Activated naive CD4-positive, alpha-beta T cell treated with anti-CD3 and anti-CD28 coated beads, Interleukin-2, amount 50 U/mL, for 16 hours (primary cell): ENCODE data around the gene IPPK.
"Not testable (repeated sequence)": the region's sequence is repeated elsewhere in the genome, so short reads cannot be mapped to it uniquely, and the experiment has no call there.

ENCODE experiments used
- DNase-seq: peaks from one replicate; pipeline ENCODE4 v3.0.0-alpha.2; 2020

IPPK gene

DNA sequence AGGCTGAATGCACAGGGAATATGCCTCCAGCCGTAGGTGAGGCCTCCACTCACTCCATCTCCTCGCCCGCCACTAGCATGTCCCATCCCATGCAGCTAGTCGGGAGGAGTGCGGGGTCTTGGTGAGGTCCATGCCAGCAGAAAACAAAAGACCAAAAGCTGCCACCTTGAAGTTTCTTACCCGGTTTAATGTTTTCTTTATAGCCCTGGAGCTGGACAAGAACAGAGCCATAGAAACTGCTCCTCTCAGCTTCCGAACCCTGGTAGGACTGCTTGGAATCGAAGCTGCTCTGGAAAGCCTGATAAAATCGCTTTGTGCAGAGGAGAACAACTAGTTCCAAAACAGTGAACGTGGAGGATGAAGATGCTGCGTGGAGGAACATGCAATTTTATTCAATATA, 57.1 kb downstream of the IPPK start:
- no peak for DNase-seq

DNA sequence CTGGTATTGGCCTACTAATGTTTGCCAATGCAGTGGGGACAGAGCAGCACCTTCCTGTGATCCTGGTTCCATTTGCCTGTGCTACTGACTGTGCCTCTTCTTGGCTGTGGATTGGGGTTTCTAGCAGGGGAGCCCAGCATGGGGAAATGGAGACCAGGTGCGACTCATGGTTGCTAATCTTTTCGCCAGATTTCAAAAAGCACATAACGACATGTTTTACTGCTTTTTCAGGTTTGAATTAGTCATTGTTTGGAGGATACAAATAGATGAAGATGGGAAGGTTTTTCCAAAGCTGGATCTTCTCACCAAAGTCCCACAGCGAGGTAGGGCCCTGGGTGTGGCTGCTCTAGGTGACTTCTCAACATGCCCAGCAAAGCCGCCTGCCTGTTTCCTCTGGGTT, 57.6 kb downstream of the IPPK start:
- DNase-seq: no peak

DNA sequence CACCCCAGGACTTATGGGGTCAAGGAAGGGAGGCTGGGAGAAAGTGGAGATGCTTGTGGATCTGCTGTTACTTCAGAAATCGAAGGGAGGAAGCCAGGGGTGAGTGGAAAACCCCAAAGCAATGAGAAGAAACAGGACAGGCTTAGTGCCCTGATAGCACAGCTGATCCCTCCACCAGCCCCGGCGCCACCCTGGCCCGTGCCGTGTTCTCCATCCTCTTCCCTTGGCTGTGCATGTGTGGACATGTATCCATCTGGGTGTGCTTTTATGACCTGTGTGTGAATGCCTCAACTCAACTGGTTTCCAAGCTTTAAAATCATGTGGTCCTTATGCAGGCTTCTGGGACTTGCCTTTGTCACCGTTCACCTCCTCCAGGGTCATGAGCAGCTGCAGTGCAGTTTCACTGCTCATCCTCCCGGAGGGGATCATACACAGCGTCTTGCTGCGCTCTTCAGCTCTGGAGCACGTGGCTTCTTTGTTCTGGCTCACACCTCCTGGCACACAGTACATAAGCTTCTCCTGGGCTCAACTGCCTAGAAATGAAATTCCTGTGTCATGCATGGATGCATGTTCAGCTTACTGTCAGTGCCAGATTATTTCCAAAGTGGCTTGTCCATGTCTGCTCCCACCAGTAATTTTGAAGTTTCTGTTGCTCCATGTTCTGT, 58.2 kb downstream of the IPPK start:
- no peak for DNase-seq

DNA sequence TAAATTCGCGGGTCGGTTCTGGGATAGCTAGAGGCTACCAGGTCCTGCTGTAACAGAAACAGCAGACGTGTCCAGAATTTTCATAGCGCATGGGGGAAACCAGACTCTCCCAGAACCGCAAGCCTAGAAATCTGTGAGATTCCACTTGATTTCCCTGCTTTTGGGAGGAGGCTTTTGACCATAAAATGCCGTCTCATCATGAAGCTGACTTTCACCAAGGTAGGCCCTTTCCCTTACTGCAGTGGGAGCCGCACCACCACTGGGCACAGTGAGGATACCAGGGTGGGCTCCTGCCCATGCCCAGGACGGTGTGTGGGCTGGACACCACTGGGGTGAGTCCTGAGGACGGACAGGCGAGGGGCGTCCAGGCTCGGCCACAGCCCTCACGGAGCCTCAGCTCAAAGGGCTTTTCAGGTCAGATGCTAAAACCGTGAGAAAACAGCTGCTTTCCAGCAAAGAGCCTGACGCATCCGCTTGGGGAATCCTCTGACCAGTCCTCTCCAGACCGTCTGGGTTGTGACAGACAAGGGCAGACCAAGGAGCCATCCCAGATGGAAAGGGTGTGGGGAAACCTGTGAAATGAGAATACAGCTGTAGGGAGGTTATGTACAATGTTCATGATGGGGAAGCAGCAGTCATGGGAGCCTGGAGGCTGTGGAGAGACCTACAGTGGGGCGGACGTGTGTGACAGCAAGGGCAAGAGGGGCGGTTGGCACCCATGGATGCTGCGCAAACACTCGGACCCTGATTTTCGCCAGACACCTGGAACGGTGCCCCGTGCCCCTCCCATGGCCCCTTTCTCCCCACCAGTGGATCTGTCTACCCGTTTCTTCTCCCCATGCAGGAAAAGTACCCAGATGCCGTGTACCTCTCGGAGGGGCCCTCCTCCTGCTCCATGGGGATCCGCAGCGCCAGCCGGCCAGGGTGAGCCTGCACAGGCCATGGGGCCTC, 59.2 kb downstream of the IPPK start:
- no peak for DNase-seq

DNA sequence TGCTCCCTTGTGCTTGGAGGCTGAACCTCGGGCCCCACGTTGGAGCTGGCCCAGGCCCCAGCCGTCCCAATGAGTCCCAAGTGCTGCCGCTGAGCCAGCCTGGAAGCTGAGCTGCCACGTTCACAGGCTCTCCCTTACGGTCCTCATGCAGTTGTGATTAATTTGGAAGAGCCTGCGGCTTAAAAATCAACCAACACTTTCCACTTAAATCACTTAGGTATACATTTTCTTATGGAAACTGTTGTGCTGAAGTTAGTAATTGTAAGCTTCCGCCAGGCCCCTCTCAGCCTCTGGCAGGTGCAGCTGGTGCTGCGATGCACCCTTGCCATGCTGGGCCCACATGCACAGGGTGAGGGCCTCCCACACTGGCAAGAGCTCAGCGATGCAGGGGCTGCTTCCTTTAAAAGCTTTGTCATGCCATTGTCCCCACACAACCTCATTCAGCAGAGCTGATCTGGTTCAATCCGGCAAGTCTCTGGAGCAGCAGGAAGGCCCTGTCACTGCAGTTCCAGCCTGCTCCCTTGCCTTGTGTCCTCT, 61.0 kb downstream of the IPPK start:
- DNase-seq: no peak

DNA sequence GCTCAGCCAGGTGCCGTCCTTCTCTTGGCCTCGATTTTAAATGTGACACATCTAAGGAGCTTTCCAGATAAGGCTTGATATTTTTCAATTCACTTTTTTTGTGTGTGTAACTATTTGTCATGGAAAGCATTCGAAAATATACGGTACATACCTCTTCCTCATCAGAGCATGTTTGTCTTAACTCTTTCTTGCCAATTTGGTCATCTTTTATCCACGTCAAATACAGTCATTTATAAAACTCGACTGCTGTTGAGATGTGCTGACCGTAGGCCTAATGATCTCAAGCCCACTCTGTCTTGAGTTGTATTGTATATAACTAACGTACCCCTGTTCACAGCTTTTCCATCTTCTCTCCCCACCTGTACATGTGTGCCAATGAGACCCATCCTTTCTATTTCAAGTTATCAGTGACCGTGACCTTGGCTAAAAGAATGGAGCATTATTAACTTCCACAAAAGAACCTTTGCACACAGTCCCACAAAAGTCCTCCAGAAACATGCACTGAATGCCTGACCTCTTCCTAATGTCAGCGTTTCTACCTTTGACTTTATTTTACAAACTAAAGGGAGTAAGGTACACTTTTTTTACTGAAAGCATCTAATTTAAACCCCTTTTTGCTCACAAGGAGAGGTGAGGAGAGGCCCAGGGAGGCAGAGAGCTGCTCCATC, 61.6 kb downstream of the IPPK start:
- DNase-seq: no peak

DNA sequence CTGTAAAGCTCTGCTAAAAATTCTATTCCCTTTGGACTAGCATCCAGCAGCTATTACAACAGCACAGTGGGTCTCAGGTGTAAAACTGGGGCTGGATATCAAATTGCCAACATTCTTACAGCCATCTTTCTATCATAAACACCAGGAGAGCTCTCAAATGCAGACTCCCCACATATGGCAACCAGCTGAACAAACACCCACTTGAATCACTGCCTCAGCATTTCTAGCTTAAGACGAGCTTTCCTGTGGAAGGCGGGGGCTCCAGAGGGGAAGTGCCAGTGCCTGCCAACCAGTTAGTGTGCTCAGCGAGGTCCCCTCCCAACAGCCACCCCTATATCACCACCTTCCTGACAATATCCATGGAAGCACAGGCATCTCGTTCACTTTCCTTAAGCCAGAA, 62.2 kb downstream of the IPPK start:
- no peak for DNase-seq

DNA sequence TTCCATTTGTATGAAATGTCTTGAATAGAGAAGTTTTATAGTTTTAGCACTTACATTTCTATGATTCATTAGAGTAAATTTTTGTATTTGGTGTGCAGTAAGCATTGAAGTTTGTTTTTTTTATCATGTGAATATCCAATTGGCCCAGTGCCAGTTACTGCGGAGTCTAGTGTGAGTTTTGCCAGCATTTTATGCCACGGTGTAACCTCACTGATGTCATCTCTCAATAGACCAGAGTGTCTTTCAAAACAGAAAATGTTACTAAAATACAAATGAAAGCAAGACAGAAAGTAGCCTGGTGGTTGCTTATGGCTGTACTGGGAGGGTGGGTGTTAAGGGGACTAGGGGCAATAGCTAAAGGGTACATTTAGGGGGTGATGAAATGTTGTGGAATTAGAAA, 62.8 kb downstream of the IPPK start:
- no peak for DNase-seq

DNA sequence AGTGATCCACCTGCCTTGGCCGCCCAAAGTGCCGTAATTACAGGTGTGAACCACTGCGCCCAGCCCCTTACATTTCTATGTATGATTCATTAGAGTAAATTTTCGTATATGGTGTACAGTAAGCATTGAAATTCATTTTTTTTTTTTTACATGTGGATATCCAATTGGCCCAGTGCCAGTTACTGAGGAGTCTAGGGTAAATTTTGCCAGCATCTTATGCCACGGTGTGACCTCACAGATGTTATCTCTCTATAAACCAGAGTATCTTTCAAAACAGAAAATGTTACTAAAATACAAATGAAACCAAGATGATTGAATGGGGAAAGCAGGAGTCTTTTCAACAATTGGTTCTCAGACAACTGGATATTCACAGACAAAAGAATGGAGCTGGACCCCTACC, 64.7 kb downstream of the IPPK start:
- DNase-seq: no peak

DNA sequence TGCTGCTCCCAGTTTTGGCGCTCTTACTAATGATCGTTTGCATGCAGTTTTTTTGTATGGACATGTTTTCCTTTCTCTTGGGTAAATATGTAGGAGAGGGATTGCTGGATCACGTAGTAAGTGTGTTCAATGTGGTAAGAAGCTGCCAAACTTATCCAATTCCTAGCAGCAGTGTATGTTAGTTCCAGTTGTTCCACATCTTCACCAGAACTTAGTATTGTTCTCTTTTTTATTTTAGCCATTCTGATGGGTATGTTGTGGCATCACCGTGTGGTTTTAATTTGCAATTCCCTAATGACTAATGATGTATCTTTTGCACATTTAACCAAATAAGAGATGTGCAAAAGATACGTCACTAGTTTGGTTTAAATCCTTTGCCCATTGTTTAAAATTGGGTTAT, 65.9 kb downstream of the IPPK start:
- DNase-seq: no peak

DNA sequence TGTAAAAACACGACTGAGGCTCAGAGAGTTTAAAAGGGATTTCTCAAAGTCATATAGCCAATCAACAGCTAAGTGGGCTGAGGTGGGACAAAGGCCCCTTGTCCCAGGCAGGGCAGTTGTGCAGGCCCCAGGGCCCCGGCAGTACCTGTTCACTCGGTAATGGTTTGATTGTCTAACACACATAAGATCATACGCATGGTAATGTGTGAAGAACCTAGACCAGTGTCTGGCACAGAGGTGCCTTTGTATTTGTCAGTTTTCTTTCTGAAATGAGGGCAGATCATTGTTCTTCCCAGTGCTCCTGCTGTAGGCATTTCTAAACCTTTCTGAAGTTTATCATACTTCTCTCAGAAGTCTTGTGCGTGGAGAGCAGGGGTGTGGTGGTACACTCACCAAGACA, 66.8 kb downstream of the IPPK start:
- DNase-seq: no peak

DNA sequence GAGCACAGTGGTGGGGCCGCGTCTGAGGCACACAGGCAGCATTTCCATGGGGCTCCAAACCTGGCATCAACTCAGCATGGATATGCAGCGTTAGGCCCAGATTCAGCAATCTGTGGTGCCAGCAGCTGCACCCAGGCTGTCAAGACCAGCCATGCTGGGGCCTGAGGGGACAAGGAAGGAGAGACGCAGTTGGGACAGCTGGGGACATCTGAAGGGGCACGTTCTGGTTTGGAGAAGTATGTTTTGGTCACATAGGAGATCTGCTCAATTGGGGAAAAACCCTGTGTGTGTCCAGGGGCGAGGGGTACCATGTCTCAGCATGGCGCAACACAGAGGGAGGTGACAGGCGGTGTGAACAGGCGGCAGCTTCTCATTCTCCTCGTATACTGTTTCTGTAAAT, 67.5 kb downstream of the IPPK start:
- DNase-seq: no peak

DNA sequence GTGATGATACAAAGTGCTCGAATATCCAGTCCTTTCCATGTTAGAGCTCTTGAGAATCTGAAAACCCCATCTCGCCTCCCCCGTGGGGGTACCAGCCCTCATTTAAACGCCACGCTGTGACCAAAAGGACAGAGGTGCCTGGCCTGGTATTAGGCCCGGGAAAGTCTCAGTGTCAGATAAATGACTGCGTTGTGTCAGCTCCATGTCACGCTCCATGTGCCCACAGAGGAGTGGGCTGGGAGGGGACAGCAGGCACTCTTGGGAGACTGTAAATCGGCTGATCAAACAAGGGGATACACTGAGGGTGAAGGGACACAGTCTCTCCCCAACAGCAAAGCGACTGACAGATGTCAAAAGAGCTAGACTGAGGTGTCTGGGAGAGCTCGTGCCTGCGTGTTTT, 68.5 kb downstream of the IPPK start:
- DNase-seq: no peak

DNA sequence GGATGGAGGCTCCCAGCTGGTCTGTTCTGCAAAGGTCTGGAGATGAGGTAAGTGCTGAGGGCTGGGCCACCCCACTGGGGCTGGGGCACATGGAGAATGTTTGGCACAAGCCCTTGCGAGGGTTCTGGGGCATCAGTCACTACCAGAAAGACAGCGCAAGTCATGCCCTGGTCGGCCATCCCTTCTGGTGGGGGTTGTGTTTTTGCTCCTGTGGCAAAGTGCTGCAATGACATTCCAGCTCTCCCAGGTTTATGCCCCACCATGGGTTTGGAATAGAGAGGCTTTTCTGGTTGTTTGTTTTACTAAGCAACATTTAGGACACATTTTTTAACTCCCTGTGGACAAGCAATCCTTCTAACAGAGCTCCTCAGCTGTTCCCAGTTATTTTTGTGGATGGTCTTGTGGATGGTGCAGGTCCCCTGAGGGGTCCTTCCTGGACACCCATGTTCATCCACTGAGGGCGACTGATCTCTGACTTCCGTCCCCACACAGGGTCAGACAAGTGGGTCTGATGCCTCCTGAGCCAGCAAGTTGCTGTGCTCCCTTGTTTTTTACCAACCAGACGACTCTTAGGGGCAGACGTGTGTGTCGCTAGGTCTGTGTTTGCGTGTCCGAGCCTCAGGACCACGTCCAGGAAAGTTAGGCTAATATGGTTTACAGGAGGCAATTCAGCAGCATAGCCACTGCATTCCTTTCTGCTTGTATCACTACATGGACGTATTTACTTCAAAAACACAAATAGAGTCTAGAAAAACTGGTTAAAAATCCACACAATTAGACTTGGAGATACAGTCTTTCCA, 69.3 kb downstream of the IPPK start:
- no peak for DNase-seq

DNA sequence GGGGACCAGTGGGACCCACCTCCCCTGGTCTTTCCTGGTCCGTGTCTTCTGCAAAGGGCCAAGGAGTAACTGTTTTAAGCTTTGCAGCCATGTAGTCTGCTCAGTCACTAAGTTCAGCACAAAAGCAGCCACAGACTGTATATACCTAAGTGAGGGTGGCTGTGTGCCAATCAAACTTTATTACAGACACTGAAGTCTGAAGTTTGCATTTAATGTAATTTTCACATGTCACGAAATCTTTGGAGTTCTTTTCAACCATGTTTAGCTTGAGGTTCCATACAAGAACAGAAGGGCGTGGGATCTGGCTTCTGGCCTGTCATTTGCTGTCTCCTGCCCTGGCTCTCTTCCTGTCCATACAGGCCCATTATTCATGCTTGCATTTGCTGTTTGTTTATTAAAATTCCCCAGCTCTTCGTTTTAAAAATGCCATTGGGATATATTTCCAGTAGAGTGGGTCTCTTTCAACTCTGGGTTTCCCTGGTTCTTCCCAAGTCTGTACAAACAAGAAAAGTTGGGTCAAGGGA, 69.9 kb downstream of the IPPK start:
- no peak for DNase-seq

DNA sequence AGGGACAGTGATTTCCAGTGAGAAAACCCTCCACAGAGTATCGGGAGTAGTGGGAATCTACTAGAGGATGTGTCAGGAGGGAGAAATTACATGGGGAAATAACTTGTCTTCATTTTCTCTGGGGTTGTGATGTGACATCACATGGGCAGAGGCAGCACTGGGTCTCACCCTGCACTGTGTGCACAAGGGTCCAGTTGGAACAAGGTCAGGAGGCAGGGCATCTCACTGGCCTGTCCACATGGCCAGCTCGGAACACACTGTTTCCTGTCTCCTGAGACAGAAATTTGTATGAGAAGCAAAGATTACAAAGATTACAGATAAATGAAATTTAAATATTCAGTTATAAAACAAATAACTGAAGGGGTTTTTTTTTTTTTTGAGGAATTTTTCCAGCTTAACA, 71.5 kb downstream of the IPPK start:
- DNase-seq: no peak

DNA sequence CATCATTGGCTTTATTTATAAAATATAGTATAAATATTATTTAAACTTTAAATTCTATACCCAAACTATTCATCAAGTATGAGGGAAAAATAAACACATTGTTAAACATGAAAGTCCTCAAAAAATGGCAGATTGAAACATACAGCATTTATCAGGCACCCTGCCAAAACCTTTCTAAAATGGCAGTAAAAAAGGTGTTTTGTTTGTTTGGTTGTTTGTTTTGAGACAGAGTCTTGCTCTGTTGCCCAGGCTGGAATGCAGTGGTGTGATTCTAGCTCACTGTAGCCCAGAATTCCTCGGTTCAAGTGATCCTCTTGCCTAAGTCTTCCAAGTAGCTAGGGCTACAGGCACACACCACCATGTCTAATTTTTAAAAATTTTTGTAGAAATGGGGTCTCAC, 74.0 kb downstream of the IPPK start:
- DNase-seq: no peak

DNA sequence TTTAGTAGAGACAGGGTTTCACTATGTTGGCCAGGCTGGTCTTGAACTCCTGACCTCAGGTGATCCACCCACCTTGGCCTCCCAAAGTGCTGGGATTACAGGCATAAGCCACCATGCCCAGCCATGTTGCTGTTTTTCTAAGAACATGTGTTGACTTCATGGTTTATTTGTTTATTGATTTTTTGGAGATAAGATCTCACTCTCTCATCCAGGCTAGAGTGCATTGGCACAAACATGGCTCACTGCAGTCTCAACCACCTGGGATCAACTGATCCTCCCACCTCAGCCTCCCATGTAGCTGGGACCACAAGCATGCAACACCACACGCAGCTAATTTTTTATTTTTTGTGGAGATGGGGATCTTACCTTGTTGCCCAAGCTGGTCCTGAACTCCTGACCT, 74.9 kb downstream of the IPPK start:
- DNase-seq: not testable (repeated sequence)

DNA sequence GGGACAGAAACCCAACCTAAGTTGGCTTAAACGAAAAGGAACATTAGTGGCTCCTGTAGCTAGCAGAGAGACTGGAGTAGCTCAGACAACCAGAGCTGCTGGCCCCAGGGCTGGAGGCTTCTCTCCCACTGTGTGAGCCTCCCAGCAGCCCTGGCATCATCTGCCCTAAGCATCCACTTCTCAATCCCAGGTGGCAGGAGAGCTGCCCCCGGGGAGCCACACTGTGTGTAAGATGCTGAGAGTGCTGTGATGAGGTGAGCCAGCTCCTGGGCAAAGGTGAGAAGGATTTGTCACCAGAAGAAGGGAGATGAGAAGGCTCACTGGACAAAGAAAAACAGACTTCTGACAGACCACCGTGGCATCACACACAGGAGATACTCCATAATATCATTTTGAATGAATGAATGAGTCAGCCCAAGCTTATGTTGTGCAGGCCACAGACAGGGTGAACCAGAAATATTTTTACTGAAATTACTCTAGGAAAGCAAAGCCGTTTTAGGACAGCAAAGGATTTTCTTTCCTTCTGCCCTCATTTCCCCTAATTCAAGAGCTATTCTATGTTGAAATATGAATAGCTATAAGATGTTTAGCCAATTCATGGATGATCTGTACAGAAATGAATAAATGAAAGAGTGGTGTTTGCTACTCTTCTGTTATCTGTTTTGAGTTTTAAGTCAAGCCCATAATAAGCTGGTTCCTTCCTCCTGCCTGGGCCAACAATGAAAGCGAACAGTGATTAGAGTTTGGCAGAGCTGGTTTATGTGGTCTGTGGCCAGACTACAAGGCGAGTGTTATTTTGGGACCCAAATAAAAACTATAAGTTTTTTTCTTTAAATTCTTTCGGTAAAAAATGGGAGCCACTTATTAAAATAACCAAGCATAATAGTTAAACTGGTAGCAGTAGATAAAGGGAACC, 76.7 kb downstream of the IPPK start:
- DNase-seq: no peak

DNA sequence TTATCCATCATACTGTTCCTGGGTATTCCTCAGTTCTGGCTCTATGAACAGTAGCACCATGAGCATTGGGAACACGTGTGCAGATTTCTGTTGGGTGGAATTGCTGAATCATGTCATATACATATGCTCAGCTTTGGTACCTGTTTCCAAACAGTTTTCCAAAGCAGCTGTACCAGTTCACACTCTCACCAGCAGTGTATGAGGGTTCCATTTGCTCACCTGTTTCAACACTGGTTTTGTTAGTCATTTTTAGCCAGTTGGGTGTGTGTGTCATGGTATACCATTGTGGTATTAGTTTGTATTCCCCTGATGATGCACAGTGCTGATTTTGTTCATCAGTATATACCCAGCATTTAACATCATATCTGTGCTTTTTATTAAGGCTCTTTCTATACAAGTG, 77.4 kb downstream of the IPPK start:
- no peak for DNase-seq

DNA sequence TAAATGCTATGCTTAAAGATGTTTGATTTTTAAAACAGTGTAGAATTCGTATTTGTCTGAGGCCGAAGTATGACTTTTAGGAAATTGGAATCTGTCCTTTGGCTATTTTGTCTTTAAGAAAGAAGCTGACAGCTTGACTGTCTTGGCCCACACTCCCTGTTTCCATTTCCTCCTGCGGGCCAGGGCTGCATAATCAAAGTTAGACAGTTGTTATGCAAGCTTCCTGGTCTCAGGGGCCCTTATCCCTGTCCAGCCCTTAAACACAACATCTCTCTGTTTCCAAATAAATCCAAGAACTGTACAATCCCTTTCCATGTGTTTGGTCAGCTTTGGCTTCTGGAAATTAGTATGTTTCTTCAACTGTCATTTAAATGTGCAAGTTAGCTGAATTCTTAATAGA, 79.6 kb downstream of the IPPK start:
- no peak for DNase-seq
